Kidney epithelial cell (primary cell): ENCODE data around the gene CHST7. TPM values are rescaled to one million over a fixed set of nuclear protein-coding genes. Genes with fewer than 3 reads are reported as not detected.

Source experiments
- DNase-seq: peaks from one replicate; pipeline ENCODE4 v3.0.0-alpha.2; 2010; ENCODE audit warnings: low read depth
- H3K27me3 ChIP-seq: 2 replicates; pipeline ENCODE4 v1.6.0; 2011; ENCODE audit warnings: low read length; ENCODE audit not compliant: control insufficient read depth, insufficient read depth
- H3K36me3 ChIP-seq: 2 replicates; pipeline ENCODE4 v1.5.1; 2011; ENCODE audit warnings: low read length; ENCODE audit not compliant: control insufficient read depth, insufficient read depth
- H3K4me3 ChIP-seq: 2 replicates; pipeline ENCODE4 v1.5.1; 2011; ENCODE audit warnings: low read depth, mild to moderate bottlenecking, control low read depth, low read length
- total RNA-seq: library from RNA; depleted of rRNA; stranded (reverse); fragments of >200 nt; gene quantifications from 2 replicates; pipeline ENCODE4 v1.2.3, GENCODE V29; 2015
- TF ChIP-seq, protein P1 (sequence below): IDR thresholded peaks from 2 replicates; pipeline ENCODE4 v1.5.1; 2011; ENCODE audit warnings: mild to moderate bottlenecking, moderate library complexity, low read length, control low read depth, inconsistent platforms; ENCODE audit not compliant: insufficient read depth, poor library complexity, severe bottlenecking

Gene CHST7
- total RNA-seq, 1 donor from 2014 or later, result 5.2 TPM

DNA sequence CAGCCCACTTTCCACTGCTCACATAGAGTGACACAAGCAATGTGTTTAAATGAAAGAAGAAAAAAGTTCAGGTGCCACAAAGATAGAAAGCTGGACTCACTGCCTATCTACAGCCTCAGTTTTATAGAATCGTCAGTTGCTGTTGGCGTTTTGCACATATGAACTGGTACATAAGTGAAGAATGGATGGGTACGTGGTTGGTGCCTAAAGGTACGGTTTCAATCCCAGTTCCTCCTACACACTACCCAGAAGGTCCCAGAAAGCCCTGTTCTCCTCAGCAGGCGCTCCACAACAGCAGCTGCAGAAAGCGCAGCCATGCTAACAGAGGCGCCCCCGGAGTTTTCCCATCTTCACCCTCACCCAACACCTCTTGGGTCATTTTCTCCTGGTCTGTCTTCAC, 23.6 kb downstream of the CHST7 start:
- Histone ChIP-seq H3K27me3 (no peaks in the 10 kb centered on the region), H3K36me3 (no peaks in the 10 kb centered on the region), H3K4me3 (no peak overlapping the region)
- TF ChIP-seq, protein P1, sequence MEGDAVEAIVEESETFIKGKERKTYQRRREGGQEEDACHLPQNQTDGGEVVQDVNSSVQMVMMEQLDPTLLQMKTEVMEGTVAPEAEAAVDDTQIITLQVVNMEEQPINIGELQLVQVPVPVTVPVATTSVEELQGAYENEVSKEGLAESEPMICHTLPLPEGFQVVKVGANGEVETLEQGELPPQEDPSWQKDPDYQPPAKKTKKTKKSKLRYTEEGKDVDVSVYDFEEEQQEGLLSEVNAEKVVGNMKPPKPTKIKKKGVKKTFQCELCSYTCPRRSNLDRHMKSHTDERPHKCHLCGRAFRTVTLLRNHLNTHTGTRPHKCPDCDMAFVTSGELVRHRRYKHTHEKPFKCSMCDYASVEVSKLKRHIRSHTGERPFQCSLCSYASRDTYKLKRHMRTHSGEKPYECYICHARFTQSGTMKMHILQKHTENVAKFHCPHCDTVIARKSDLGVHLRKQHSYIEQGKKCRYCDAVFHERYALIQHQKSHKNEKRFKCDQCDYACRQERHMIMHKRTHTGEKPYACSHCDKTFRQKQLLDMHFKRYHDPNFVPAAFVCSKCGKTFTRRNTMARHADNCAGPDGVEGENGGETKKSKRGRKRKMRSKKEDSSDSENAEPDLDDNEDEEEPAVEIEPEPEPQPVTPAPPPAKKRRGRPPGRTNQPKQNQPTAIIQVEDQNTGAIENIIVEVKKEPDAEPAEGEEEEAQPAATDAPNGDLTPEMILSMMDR, result no peak
- DNase-seq, result no peak

DNA sequence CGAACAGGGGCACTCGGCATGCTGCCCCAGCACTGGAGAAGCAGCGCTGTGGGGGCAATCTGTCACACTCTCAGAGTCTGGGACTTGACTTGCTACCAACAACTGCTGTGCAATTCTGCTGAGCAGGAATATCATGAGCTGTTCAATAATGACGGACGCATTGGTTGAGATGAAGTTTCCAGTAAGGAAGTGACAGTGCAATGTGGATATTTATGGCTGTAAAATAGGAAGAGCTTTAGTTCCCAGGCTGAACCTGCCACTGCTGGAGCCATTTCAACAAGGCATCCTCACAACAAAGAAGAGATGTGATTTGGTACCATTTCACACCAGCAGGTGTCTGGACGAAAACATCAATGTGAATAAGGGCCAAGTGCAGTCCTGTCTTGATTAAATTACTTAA, 24.2 kb downstream of the CHST7 start:
- Histone ChIP-seq H3K36me3 (no peaks in the 10 kb centered on the region), H3K4me3 (no peak overlapping the region), H3K27me3 (no peaks in the 10 kb centered on the region)
- TF ChIP-seq, protein P1, result no peak
- DNase-seq, result no peak

DNA sequence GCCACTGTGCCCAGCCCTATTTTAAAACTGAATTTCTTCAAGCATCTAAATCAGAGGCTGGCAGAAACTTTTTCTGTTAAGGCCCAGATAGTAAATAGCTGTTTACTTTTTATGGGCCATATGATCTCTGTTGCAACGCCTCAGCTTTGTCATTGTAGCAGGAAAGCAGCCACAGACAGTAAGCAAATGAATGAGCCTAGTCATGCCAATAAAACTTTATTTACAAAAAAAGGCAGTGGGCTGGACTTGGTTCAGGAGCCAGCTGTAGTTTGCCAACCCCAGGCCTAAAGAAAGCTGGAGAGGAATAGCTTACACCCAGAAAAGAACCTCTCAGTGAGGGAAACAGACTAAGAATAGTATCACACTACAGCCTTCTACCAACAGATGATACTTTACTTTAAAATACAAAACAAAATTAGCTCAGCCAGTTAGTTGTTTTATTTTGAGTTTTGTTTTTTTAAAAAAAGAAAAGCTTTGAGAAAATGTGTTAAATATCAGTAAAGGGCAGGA, 25.5 kb downstream of the CHST7 start:
- Histone ChIP-seq H3K36me3 (no peaks in the 10 kb centered on the region), H3K4me3 (no peak overlapping the region), H3K27me3 (no peaks in the 10 kb centered on the region)
- no peak for DNase-seq
- TF ChIP-seq, protein P1, result no peak

DNA sequence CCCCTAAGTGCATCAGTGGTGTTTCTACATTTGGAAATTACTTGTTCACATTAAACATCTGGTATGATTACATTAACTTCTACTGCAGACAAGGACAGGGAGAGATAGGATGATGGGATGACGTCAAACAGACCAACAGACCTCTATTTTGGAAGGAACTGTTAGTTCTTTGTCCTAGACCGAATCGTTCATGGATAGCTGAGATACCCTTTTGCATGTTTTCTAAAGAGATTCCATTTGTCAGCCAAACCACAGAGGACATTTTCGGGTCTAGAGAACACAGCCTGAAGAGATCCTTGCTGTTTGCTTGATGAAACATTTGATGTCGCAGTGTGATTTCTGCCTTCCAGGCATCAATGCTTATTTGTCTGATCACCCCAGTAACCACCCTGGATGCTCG, 27.7 kb downstream of the CHST7 start:
- Histone ChIP-seq H3K36me3 (no peaks in the 10 kb centered on the region), H3K4me3 (no peak overlapping the region), H3K27me3 (no peaks in the 10 kb centered on the region)
- DNase-seq, result no peak
- TF ChIP-seq, protein P1, result no peak

DNA sequence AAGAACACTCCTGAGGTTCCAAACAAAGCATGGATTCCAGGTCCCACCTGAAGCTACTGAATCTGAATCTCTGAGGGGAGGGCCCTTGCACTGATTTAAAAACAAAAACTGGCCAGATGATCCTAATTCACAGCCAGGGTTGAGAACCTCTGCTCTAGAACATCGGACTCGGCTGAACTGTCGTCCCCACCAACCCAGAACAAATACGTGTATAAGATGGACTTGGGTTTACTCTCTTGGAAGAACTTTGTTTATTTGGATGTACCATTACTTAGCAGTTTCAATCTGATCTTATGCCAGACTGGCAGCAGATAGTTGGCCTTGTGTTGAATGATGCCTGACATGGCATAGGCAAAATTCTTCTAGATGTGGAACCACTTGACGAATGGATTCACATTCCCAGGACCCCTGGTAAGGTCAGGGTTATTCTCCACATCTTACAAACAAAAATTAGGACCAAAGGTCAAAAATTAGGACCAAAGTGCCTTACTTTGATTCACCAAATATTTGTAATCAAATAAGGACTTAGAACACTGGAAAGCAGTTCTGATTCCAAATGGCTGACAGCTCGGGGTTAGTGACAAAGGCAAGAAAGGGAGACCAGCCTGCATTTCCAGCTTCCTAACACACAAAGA, 29.0 kb downstream of the CHST7 start:
- DNase-seq, result no peak
- Histone ChIP-seq H3K27me3 (no peaks in the 10 kb centered on the region), H3K4me3 (no peak overlapping the region), H3K36me3 (no peaks in the 10 kb centered on the region)
- TF ChIP-seq, protein P1, result no peak

DNA sequence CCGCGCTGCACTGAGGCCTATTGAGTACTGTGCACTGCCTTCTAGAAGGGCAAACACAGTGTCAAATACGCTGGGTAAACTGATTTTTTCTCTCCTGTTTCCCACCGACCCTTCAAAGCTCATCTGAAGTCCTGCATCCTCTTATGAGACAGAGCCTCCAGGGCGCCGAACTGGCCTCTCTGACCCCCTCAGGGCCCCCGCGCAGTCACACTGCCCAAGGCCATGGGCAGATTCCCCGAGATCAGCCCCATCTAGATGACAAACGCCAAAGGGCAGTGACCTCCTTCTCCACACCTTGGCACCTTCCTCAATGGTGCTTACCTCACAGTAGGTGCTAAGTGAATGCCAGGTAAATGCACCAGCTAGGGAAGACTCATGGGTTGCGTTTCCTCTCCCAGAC, 34.4 kb downstream of the CHST7 start:
- H3K4me3 ChIP-seq, result no peak overlapping the region
- no peak for DNase-seq
- no peaks in the 10 kb centered on the region for H3K36me3 ChIP-seq
- TF ChIP-seq, protein P1, result no peak
- no peaks in the 10 kb centered on the region for H3K27me3 ChIP-seq
